MM.1S (cell line): Measurements from ENCODE around the gene UMOD.

Experiments
- DNase-seq: peaks from one replicate; pipeline ENCODE4 v3.0.0-alpha.2; 2015
- H2AFZ ChIP-seq: fragments of 300-600 bp; sonication (generic); 2 replicates; pipeline ENCODE4 v1.6.0; 2016; ENCODE audit warnings: antibody characterized with exemption, low read length
- H3F3A ChIP-seq: fragments of 300-600 bp; sonication (generic); 2 replicates; pipeline ENCODE4 v1.6.1; 2016; ENCODE audit warnings: mild to moderate bottlenecking, antibody characterized with exemption, low read length, moderate library complexity, mixed read lengths; ENCODE audit not compliant: insufficient read depth
- H3K27ac ChIP-seq: fragments of 300-600 bp; sonication (generic); 2 replicates; pipeline ENCODE4 v1.5.1; 2016; ENCODE audit warnings: mild to moderate bottlenecking, low read length
- H3K27me3 ChIP-seq: fragments of 300-600 bp; sonication (generic); replicated peaks from 2 replicates; pipeline ENCODE4 v1.6.0; 2016; ENCODE audit warnings: low read length; ENCODE audit not compliant: insufficient read depth
- H3K36me3 ChIP-seq: fragments of 300-600 bp; sonication (generic); replicated peaks from 2 replicates; pipeline ENCODE4 v1.6.1; 2016; ENCODE audit warnings: mild to moderate bottlenecking, low read length, mixed read lengths; ENCODE audit not compliant: insufficient read depth
- H3K4me1 ChIP-seq: fragments of 300-600 bp; sonication (generic); 2 replicates; pipeline ENCODE4 v1.6.1; 2016; ENCODE audit warnings: low read length, mixed read lengths
- H3K4me2 ChIP-seq: fragments of 300-600 bp; sonication (generic); 2 replicates; pipeline ENCODE4 v1.6.0; 2016; ENCODE audit warnings: low read depth, low read length
- H3K4me3 ChIP-seq: fragments of 300-600 bp; sonication (generic); 2 replicates; pipeline ENCODE4 v1.5.1; 2016; ENCODE audit warnings: low read length, mixed read lengths
- H3K79me2 ChIP-seq: fragments of 300-600 bp; sonication (generic); 2 replicates; pipeline ENCODE4 v1.6.1; 2016; ENCODE audit warnings: mixed run types, low read length, mixed read lengths
- H3K9ac ChIP-seq: fragments of 300-600 bp; sonication (generic); 2 replicates; pipeline ENCODE4 v1.6.1; 2016; ENCODE audit warnings: low read length, mixed read lengths
- H3K9me2 ChIP-seq: fragments of 300-600 bp; sonication (generic); replicated peaks from 2 replicates; pipeline ENCODE4 v1.6.1; 2016; ENCODE audit warnings: mild to moderate bottlenecking, low read length, mixed read lengths; ENCODE audit not compliant: insufficient read depth
- H3K9me3 ChIP-seq: fragments of 300-600 bp; sonication (generic); replicated peaks from 2 replicates; pipeline ENCODE4 v1.6.1; 2016; ENCODE audit warnings: mild to moderate bottlenecking, low read length, mixed read lengths; ENCODE audit not compliant: insufficient read depth
- H4K20me1 ChIP-seq: fragments of 300-600 bp; sonication (generic); 2 replicates; pipeline ENCODE4 v1.6.1; 2016; ENCODE audit warnings: mild to moderate bottlenecking, low read length, moderate library complexity, mixed read lengths; ENCODE audit not compliant: insufficient read depth
- CTCF ChIP-seq: fragments of 300-600 bp; sonication (generic); IDR thresholded peaks from 2 replicates; pipeline ENCODE4 v1.5.1; 2016; ENCODE audit warnings: antibody characterized with exemption, low read length, mixed read lengths
- EZH2 ChIP-seq: fragments of 300-600 bp; sonication (generic); optimal IDR thresholded peaks from 2 replicates; pipeline ENCODE3; 2017; ENCODE audit warnings: low read depth, mild to moderate bottlenecking, antibody characterized with exemption, low read length, mixed read lengths
- EZH2phosphoT487 ChIP-seq: fragments of 300-600 bp; sonication (generic); IDR thresholded peaks from 2 replicates; pipeline ENCODE4 v1.6.1; 2018; ENCODE audit warnings: antibody characterized with exemption, low read length

Gene UMOD

GRCh38 chr16:20317117-20317516 lies 35.4 kb downstream of the UMOD start:
- Histone ChIP-seq H3K9me3 (no peaks in the 10 kb centered on the region), H3K4me3 (no peak overlapping the region), H3K9ac (no peak overlapping the region), H3K36me3 (no peaks in the 10 kb centered on the region), H2AFZ (no peak overlapping the region), H3K27me3 (no peaks in the 10 kb centered on the region), H3F3A (no peaks in the 10 kb centered on the region), H3K4me1 (no peaks in the 10 kb centered on the region), H3K27ac (no peak overlapping the region), H3K4me2 (no peak overlapping the region), H3K9me2 (no peaks in the 10 kb centered on the region), H4K20me1 (no peaks in the 10 kb centered on the region), H3K79me2 (no peaks in the 10 kb centered on the region)
- TF ChIP-seq CTCF (no peak), EZH2 (no peak), EZH2phosphoT487 (no peak)
- DNase-seq, result no peak

- Histone ChIP-seq H3K4me3 (no peak overlapping the region), H3K27ac (no peak overlapping the region), H2AFZ (no peak overlapping the region), H3K9me2 (no peaks in the 10 kb centered on the region), H3K4me2 (no peak overlapping the region), H3K79me2 (no peaks in the 10 kb centered on the region), H3K9ac (no peak overlapping the region), H4K20me1 (no peaks in the 10 kb centered on the region), H3K36me3 (no peaks in the 10 kb centered on the region), H3K9me3 (no peaks in the 10 kb centered on the region), H3K4me1 (no peaks in the 10 kb centered on the region), H3K27me3 (no peaks in the 10 kb centered on the region), H3F3A (no peaks in the 10 kb centered on the region)
- no peak for DNase-seq
- no peak for TF ChIP-seq CTCF
- no peak for TF ChIP-seq EZH2phosphoT487
- no peak for TF ChIP-seq EZH2
These were observed 35.8 kb downstream of the UMOD start for GRCh38 chr16:20316715-20317114.

- Histone ChIP-seq H3K36me3 (no peaks in the 10 kb centered on the region), H3F3A (no peaks in the 10 kb centered on the region), H2AFZ (no peak overlapping the region), H3K27me3 (no peaks in the 10 kb centered on the region), H3K4me3 (no peak overlapping the region), H3K9me2 (no peaks in the 10 kb centered on the region), H3K27ac (no peak overlapping the region), H3K9ac (no peak overlapping the region), H3K79me2 (no peaks in the 10 kb centered on the region), H3K4me1 (no peaks in the 10 kb centered on the region), H4K20me1 (no peaks in the 10 kb centered on the region), H3K9me3 (no peaks in the 10 kb centered on the region), H3K4me2 (no peak overlapping the region)
- TF ChIP-seq CTCF, result no peak
- TF ChIP-seq EZH2phosphoT487, result no peak
- TF ChIP-seq EZH2, result no peak
- no peak for DNase-seq
These were observed 36.8 kb downstream of the UMOD start for GRCh38 chr16:20315764-20316163.

- H3K9ac ChIP-seq, result no peak overlapping the region
- H4K20me1 ChIP-seq, result no peaks in the 10 kb centered on the region
- no peaks in the 10 kb centered on the region for H3K9me2 ChIP-seq
- no peaks in the 10 kb centered on the region for H3K9me3 ChIP-seq
- no peaks in the 10 kb centered on the region for H3K36me3 ChIP-seq
- no peak for DNase-seq
- H3K79me2 ChIP-seq, result no peaks in the 10 kb centered on the region
- TF ChIP-seq EZH2phosphoT487, result no peak
- no peak for TF ChIP-seq EZH2
- TF ChIP-seq CTCF, result no peak
- H2AFZ ChIP-seq, result no peak overlapping the region
- no peak overlapping the region for H3K4me3 ChIP-seq
- no peak overlapping the region for H3K27ac ChIP-seq
- H3F3A ChIP-seq, result no peaks in the 10 kb centered on the region
- H3K4me1 ChIP-seq, result no peaks in the 10 kb centered on the region
- H3K27me3 ChIP-seq, result no peaks in the 10 kb centered on the region
- no peak overlapping the region for H3K4me2 ChIP-seq
These were observed 37.9 kb downstream of the UMOD start for GRCh38 chr16:20314575-20314974.
